ENCODE measurements around the gene FGF12. TPM values are rescaled to one million over a fixed set of nuclear protein-coding genes. Genes with fewer than 3 reads are reported as not detected.

Gene FGF12
- total RNA-seq, 1 experiment from 2014 or later = 0.51 TPM

DNA sequence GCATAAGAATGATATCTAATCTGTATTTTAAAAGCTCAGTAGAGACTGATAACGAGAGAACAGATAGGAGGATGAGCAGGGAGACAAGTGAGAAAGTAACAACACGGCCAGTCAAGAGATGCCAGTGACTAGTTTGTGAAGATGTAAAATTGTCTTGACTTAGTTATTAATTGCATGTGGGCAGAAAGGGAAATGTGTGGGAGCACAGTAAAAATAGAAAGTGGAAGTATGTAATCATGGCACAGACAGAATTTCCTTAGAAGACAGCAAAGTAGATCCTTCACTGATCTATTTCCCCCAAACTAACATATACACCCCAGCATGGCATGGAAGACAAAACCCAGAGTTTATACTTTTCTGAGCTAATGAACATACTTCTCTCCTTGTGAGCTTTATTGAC lies 344.5 kb downstream of the FGF12 start:
- no peak for TF ChIP-seq POLR2AphosphoS5 (IDR thresholded peaks at IDR 0.05; ENCODE audit: low read depth, low read length)
- TF ChIP-seq SIN3A (IDR thresholded peaks at IDR 0.05; ENCODE audit: borderline replicate concordance, insufficient read depth, low read depth, low read length) = no peak
- no peak for TF ChIP-seq CTCF (IDR thresholded peaks at IDR 0.05)
- no peak for TF ChIP-seq TCF7L2 (IDR thresholded peaks at IDR 0.05; ENCODE audit: low read depth, low read length)
- TF ChIP-seq, protein P1, sequence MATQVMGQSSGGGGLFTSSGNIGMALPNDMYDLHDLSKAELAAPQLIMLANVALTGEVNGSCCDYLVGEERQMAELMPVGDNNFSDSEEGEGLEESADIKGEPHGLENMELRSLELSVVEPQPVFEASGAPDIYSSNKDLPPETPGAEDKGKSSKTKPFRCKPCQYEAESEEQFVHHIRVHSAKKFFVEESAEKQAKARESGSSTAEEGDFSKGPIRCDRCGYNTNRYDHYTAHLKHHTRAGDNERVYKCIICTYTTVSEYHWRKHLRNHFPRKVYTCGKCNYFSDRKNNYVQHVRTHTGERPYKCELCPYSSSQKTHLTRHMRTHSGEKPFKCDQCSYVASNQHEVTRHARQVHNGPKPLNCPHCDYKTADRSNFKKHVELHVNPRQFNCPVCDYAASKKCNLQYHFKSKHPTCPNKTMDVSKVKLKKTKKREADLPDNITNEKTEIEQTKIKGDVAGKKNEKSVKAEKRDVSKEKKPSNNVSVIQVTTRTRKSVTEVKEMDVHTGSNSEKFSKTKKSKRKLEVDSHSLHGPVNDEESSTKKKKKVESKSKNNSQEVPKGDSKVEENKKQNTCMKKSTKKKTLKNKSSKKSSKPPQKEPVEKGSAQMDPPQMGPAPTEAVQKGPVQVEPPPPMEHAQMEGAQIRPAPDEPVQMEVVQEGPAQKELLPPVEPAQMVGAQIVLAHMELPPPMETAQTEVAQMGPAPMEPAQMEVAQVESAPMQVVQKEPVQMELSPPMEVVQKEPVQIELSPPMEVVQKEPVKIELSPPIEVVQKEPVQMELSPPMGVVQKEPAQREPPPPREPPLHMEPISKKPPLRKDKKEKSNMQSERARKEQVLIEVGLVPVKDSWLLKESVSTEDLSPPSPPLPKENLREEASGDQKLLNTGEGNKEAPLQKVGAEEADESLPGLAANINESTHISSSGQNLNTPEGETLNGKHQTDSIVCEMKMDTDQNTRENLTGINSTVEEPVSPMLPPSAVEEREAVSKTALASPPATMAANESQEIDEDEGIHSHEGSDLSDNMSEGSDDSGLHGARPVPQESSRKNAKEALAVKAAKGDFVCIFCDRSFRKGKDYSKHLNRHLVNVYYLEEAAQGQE (IDR thresholded peaks at IDR 0.05; ENCODE audit: insufficient read depth in 1 of 2, low read depth in 2 of 2, low read length in 1 of 2) = no peak
- no peak overlapping the region for H3K27ac ChIP-seq (ENCODE audit: low read length)
- no TSS peak for BruUV-seq (replicated peaks)
- no peaks in the 10 kb centered on the region for H3K36me3 ChIP-seq (ENCODE audit: control insufficient read depth, insufficient read depth, low read length)
- no peaks in the 10 kb centered on the region for H3K27me3 ChIP-seq (ENCODE audit: control insufficient read depth, insufficient read depth, low read length)
- ChIA-PET CTCF (no interaction called here), POLR2A (no interaction called here)
- no peak overlapping the region for H3K4me3 ChIP-seq (ENCODE audit: low read depth in 2 of 2, low read length in 2 of 2)
- ATAC-seq = no peak
- intact Hi-C loops (cut with micrococcal nuclease; ENCODE audit: unreplicated experiment) (no loop called here), in situ Hi-C loops (cut with HindIII; ENCODE audit: low pct_unique_long_range_greater_than_20kb, low sequenced_read_pairs) (no loop called here)
- H3K9me3 ChIP-seq (ENCODE audit: control insufficient read depth, insufficient read depth, low read depth, low read length) = no peaks in the 10 kb centered on the region
- H3K4me1 ChIP-seq (ENCODE audit: control insufficient read depth, insufficient read depth, low read length) = no peaks in the 10 kb centered on the region
- no peak for DNase-seq (ENCODE audit: low read depth, low spot score)

- BruUV-seq (replicated peaks) = no TSS peak
- H3K4me1 ChIP-seq (ENCODE audit: control insufficient read depth, insufficient read depth, low read length) = no peaks in the 10 kb centered on the region
- intact Hi-C loops (cut with micrococcal nuclease; ENCODE audit: unreplicated experiment) (no loop called here), in situ Hi-C loops (cut with HindIII; ENCODE audit: low pct_unique_long_range_greater_than_20kb, low sequenced_read_pairs) (no loop called here)
- no peak overlapping the region for H3K27ac ChIP-seq (ENCODE audit: low read length)
- CTCF ChIA-PET = no interaction called here
- no peak for ATAC-seq
- H3K36me3 ChIP-seq (ENCODE audit: control insufficient read depth, insufficient read depth, low read length) = no peaks in the 10 kb centered on the region
- no peaks in the 10 kb centered on the region for H3K9me3 ChIP-seq (ENCODE audit: control insufficient read depth, insufficient read depth, low read depth, low read length)
- TF ChIP-seq POLR2AphosphoS5 (IDR thresholded peaks at IDR 0.05; ENCODE audit: low read depth, low read length) (no peak), CTCF (IDR thresholded peaks at IDR 0.05) (no peak), TCF7L2 (IDR thresholded peaks at IDR 0.05; ENCODE audit: low read depth, low read length) (no peak), SIN3A (IDR thresholded peaks at IDR 0.05; ENCODE audit: borderline replicate concordance, insufficient read depth, low read depth, low read length) (no peak)
- TF ChIP-seq, protein P1 (IDR thresholded peaks at IDR 0.05; ENCODE audit: insufficient read depth in 1 of 2, low read depth in 2 of 2, low read length in 1 of 2) = no peak
- no peaks in the 10 kb centered on the region for H3K27me3 ChIP-seq (ENCODE audit: control insufficient read depth, insufficient read depth, low read length)
- no peak overlapping the region for H3K4me3 ChIP-seq (ENCODE audit: low read depth in 2 of 2, low read length in 2 of 2)
- POLR2A ChIA-PET = no interaction called here
- no peak for DNase-seq (ENCODE audit: low read depth, low spot score)
These were observed 353.8 kb downstream of the FGF12 start for GRCh38 chr3:192373586-192373985.

Data from Panc1 (cell line).